HG02759 (cell line): Measurements from ENCODE around the gene RCN2.

Source experiments
- ATAC-seq: cut with Tn5 transposase; IDR thresholded peaks from one replicate; pipeline ENCODE4 v1.9.1; 2021; ENCODE audit warnings: mild to moderate bottlenecking, moderate library complexity; ENCODE audit not compliant: unreplicated experiment

Gene RCN2

GRCh38 chr15:76991741-76992645, 60.4 kb downstream of the RCN2 start:
- ATAC-seq, result no peak

- no peak for ATAC-seq
These were observed 61.7 kb downstream of the RCN2 start for GRCh38 chr15:76993114-76993725.

DNA sequence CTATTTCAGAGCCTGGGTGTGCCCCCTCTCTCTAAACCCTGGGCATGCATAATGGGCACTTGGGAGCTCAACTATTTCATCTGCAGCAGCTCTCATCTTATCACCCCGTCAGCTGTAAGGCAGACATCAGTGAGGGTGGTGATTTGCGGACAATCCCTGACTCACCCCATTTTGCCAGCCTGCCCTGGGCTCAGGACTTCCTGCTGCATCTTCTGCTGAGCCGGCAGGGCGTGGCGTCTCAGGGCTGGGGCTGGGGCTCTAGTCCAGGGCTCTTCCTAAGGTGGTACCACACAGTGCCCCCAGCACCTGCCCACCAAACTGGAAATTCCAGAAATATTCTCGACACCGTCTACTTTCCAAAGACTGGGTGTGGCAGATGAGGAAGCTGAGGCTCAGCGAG, 62.5 kb downstream of the RCN2 start:
- no peak for ATAC-seq

DNA sequence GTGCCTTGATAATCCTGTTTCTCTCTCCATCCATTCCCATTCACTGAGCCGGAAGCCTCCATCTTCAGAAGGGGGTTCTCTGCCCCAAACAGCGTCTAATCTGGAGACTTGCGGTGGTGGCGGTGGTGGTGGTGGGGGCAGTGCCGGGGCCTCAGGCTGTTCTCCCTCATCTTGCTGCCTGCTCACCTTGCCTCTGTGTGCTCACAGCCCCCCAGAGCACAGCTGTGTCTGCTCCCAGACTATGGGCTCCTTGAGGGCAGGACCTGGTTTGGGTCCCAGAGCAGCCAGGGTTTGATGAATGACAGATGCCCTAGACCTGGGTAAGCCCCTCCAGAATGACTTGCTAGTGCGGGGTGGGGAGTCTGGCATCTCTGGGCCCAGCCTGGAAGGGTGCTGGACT, 62.9 kb downstream of the RCN2 start:
- ATAC-seq, result no peak

DNA sequence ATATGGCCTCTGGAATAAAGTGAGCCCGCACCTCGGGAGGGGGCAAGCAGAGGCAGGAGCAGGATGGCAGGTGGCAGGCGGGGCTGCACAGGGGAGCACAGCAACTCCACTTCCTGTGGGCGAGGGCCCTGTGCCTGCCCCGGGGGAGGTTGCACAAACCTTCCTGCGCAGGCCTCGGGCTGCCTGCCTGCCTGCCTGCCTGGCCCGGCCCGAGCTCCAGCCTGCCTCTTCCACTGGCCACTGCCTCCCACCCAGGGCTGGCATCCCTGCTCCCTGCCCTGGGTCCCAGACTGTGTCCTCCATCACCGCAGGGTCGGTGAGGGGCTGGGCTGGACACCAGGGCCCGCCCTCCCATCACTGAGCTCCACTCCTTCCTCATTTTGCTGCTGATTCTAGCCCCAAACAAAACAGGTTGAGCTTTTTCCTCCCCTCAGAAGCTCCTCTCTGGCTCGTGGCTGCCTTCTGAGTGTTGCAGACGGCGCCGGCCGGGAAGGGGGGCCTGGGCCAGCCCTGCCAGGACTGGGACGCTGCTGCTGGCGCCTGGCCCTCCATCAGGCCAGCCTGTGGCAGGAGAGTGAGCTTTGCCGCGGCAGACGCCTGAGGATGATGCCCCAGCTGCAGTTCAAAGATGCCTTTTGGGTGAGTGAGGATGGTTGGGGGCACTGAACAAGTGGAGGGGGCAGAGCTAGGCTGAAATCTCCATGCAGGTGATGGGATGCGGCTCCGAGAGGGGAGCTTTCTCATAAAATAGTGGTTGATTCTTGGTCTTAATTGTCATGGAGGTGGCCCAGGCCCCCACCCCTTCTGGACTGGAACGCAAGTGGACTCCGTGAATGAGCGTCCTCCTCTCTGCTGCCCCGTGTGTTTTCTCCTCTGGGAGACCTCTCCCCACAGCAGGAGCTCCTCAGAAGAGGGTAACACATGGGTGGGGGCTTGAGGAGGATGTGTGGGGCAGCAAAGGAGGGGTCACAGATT, 63.7 kb downstream of the RCN2 start, which contains the start of gene PSTPIP1:
PSTPIP1 (plus strand) TSS at position 156 of the 975 bp plus-strand sequence; CDS start at position 604, 448 bp downstream.
- peak; percentile 61 for ATAC-seq

GRCh38 chr15:76996076-76996525, 64.6 kb downstream of the RCN2 start:
- ATAC-seq, result no peak

- ATAC-seq, result no peak
These were observed 65.2 kb downstream of the RCN2 start for GRCh38 chr15:76996526-76997401.

DNA sequence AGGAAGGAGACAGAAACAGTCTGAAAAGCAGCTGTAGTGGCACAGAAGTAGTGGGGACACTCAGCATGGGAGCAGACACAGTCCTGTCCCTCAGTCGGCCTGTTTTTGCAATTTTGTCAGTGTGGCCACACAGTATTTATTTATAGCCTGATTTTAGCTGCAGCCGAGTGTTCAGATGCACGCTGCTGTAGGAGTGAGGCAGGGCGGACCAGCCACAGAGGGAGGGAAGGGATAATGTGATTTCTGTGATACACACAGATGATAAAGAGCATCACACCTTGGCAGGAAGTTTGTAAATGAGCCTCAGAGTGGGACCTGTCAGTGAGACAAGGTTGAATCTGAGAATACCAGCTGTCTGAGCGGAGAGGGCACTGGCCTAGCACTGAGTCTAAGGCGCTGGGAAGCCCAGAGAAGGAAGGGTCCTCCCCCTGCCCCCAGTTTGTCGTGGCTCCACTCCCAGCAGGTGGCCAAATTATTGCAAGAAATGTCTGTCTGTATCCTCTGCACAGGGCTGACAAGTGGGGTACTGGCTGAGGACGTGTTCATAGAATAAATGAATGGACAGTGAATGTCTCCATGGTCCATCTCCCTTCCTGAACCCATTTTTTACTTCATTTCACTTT, 67.2 kb downstream of the RCN2 start:
- ATAC-seq, result no peak

DNA sequence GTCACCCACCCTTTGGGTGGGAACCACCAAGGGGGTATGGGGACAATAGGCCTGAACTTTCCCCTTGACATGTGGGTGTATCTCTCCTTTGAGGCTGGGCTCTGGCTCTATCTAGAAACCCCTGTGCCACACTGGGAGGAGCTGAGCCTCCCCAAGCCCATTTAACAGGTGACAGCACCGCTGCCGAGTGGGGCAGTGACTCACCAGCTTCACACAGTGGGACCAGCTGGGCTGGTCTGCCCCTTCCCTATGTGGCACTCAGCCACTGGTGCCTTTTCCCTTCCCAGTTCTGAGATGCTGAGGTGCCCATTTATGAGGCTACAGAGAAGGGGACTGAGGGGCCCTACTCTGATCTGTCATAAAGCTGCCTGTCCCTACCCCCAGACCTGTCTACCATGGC, 68.4 kb downstream of the RCN2 start:
- no peak for ATAC-seq

DNA sequence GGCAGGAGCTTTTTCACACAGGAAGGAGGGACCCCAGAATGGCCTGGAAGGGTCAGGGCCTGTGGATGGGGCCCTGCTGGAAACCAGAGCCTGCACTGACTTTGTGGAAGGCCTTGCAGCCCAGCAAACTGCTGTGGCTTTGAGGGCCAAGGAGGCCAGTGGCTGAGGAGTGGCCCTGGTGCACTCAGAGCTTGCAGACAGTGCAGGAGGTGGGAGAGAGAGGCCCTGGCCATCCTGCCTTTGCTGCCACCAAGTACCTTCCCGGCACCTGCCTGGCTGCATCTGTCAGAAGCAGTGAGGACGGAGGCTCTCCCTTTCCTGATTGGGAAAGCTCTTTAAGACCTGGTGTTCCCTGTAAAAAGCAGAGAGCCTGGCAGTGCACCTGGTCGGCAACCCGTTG, 69.8 kb downstream of the RCN2 start:
- no peak for ATAC-seq

GRCh38 chr15:77001966-77002365, 70.4 kb downstream of the RCN2 start:
- ATAC-seq, result no peak

GRCh38 chr15:77002436-77002835, 70.9 kb downstream of the RCN2 start:
- no peak for ATAC-seq

DNA sequence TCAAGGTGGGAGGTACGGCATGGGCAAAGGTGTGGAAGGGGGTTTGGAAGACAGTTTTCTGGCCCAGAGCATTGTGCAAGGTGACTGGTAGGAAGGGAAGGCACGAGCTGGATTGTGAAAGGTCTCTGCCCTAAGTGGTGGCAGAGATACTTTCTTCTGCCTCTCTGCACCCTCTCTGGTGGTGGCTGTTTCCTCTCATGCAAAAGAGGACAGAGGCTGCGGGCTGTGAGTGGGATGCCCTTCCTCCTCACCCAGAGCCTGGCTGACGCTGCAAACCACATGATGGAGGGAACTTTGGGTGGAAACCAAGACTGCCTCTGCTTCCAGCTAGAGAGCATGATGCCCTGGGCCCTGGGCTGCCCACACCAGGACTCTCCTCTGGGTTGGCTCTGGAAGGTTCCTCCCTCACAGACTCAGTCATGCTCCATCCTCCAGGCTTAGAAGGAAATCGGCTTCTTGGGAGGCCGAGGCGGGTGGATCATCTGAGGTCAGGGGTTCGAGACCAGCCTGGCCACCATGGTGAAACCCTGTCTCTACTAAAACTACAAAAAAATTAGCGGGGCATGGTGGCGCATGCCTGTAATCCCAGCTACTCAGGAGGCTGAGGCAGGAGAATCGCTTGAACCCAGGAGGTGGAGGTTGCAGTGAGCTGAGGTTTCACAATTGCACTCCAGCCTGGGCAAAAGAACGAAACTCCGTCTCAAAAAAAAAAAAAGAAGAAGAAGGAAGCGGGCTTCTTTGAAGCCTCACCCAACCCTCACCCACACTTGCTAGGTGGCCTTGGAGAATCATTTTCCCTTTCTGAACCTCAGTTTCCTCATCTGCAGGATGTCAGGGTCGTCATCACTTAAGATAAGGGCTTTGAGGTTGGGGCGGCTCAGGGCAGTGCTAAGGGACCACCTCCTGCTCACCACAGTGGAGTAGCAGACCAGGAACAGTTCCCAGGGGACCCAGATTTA, 71.7 kb downstream of the RCN2 start:
- peak; percentile 87 for ATAC-seq
